ENCODE data around the gene TJP1.

The TJP1 gene
- 0.81 to 19.4 (median 3.2) reads per million in 18 experiments for total RNA-seq

DNA sequence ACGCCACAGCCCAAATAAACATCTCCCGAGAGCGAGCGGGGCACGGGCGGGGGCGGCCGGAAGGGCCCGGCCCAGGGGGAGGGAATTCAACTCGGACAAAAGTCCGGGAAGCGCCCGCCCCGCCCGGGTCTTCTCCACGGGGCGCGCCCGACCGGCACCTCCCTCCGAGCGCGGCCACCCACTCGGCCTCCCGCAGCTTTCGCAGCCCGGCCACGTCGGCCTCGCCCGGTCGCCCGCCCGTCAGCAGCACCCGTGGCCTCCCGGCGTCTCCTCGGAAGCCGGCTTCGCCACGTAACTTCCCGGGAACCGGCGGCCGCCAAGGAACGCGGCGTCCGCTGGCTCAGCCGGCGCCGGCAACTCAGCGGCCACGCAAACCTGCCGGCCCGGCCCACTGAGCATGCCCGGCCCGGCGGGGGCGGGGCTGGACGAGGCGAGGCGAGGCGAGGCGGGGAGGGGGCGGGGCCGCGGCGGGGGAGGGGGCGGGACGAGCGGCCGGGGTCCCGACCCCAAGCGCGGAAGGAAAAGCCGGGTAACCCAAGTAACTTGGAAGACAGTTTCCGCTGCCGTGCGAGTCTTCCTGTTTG, at the start of gene TJP1:
Gene TJP1 (minus strand): TSS at position 369 of the 584 bp plus-strand sequence. CDS start 440 bp downstream, outside the sequence.
- peak in 1 of 2 donors; percentile 6 for DNase-seq

DNA sequence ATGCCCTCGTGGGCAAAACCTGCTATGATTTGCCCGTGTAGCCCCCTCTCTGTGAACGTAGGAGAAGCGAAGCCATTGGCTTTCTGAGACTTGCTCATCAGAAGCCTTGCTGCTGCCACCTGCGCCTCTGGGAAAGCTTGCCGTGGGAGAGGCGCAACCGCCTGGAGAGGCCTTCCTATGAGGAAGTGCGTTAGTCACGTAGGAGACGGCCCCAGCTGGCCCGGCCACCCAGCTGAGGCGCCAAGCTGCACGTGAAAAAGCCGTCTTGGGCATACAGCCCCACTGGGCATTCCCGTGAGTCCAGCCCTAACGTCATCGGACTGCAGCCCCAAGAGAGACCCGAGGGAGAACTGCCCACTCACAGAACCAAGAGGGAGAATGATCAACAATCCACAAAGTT, 49.1 kb upstream of the TJP1 start:
- DNase-seq, result no peak

DNA sequence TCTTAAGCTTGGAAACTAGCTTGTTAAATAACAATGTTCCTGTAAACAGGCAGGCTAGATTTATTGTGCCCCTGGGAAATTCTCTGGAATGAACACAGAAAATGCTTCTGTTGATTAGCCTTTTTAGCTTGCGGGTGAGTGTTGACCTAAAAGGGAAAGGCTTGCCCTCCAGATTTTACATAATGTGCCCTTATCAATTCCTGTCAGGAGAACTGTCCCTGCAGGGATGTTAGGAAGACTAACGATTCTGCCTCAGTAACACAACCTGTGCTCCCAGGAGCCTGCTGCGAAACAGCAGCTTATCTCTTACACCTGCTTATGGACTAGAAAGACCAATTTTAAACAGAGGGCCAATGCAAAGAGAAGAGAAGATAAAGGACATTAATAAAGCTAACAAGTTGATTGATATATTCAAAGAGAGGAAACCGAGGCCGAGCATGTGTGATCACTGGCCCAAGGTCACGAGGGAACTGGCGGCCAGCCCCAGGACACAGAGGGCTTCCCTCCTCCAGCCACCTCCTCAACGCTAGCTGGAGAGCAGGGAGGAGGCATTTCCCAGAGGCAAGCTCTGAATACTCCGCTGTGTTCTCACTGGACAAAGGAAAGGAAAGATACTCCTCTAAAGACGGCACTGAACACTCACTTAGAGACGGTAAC, 48.4 kb upstream of the TJP1 start:
- DNase-seq, result no peak

DNA sequence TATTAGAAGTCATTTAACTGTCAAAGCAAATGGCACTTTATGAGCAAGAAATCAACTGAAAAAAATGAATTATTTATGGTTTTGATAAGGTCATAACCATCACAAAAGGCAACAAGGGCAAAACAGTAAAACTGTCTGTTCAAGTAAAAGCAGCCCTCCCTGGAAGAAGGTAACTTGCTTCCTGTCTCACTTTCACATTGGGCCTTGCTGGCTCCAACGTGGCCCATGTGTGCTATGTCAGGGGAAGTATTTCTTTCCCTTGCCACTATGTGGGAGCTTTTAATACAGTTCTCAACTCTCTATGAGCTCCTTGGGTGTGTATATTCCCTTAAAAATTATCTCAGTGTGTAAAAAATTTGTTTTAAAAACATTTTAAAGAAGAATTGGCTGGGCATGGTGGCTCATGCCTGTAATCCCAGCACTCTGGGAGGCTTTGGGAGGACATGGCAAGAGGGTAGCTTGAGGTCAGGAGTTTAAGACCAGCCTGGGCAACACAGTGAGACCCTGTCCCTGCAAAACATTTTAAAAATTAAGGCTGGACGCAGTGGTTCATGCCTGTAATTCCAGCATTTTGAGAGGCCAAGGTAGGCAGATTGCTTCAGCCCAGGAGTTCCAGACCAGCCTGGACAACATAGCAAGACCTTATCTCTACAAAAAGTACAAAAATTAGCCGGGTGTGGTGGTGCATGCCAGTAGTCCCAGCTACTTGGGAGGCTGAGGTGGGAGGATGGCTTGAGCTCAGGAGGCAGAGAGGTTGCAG, 45.2 kb upstream of the TJP1 start:
- no peak for DNase-seq

DNA sequence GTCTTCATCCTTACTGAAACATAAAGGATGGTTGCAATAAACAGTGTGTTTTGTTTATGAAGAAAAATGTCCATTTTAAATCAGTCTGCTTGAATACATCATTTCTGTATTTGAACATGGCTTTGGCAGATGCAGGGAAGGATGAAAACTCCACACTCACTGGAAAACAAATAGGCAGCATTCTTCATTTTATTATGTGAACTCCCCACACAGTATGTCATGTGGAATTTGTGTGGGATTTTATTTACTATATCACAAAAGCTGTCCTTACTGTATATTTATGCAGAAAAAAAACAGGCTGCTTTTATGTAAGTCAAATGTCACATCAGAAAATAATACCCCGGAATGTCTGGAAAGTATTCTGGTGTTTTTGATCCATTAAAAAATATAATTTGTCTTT, 44.1 kb upstream of the TJP1 start:
- no peak for DNase-seq

DNA sequence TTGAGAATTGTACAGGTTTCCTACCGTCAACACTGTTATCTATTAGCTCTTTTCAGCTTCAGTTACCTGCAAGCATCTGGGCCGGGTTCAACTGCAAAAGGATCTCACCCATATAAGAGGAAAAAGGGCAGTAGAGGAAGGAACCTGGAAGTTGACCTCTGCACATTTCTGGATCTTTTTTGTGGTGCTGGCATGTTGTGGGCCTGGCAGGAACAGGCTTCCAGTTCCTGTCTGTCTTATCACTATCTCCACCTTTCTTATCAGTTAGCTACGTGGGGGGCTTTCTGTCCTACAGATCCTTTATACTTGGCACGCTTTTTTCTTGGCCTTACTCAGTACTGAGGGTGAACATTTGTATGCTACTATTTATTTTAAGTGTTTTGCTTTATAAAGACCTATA, 42.2 kb upstream of the TJP1 start:
- no peak for DNase-seq

DNA sequence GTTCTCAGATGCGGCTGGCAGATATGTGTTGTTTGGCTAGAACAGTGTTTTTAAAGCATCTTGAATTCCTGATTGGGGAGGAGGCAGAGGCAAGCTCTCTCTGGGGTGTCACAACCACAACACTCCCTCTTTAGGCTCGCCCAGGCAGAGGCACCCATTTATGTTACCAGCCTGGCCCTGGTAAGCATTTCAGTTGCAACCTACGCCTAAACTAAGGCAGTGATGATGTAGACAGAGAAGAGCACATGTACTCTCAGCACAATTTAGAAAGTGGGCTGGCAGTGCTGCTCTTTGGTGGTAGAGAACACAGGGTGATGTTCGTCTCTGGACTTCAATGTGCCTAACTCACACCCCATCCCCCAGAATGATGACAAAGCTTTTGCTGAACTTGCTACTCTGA, 41.2 kb upstream of the TJP1 start:
- no peak for DNase-seq

DNA sequence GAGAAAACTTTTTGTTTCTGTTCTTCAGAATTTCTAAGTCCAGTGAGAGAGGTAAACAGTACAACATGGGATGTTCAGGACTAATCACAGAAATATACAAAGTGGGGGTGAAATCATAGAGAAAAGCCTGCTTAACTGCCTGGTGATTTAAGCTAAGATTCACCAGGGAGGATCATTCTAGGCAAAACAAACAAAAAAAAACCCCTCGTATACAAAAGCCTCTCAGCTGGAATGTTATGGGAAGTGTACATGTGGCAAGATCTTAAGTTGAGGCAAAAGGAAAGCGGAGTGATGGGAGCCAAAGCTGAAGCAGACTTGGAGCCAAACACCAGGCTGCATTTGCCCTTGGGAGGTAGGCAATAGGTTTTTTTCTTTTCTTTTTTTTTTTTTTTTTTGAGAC, 40.0 kb upstream of the TJP1 start:
- no peak for DNase-seq

DNA sequence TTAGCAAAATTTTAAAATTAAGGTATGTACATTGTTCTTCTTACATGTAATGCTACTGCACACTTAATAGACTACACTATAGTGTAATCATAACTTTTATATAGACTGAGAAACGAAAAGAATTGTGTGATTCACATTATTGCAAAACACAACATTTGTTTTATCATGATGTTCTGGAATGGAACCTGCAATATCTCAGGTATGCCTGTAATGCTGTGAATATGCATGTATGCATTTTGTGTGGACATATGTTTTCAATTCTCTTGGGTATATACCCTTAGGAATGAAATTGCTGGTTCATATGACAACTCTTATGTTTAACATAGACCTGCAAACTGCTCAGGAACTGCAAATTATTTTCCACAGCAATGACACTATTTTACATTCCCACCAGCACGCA, 38.6 kb upstream of the TJP1 start:
- no peak for DNase-seq

DNA sequence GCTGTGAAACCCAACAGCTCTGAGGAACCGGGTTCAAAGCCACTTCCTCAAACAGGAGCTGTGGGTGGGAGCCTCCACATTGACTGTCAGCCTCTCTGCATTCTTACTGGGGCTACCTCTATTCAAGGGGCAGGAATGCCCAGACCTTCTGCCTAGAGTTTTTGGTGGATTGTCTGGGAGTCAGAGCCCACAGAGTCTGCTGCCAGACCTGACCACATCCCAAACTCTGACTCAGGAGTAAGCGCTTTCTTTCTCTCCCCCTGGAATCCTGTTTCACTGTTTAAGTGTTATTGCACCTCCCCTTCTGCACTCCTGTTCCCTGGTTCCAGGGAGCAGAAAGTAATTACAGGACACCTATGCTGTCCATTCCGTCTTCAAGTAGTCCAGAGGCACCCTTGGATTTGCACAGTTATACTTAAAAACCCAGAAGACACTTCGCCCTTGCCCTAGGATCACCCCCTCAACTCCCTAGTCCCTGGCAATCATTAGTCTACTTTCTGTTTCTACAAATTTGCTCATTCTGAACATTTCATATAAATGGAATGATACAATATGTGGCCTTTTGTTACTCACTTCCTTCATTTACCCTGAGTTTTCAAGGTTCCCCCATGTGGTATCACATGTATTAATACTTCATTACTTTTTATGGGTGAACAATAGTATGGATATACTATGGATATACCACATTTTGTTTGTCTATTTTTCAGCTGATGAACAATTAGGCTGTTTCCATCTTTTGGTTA, 37.9 kb upstream of the TJP1 start:
- no peak for DNase-seq

DNA sequence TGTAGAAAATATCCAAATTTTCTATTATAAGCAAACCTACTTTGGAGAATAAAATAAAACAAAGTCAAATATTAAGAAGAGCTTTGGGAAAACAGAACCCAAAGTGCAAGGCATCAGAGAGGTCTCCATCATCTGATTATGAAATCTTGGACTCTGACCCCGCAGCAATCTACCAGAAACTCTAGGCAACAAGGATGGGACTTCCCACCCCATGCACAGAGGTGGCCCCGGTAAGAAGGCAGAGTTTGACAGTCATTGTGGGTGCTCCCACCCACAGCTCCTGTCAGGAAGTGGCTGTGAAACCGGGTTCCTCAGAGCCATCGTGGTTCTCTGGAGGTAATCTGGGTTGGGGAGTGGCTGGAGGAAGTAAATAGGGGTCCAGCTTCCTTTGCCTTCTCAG, 37.0 kb upstream of the TJP1 start:
- no peak for DNase-seq

DNA sequence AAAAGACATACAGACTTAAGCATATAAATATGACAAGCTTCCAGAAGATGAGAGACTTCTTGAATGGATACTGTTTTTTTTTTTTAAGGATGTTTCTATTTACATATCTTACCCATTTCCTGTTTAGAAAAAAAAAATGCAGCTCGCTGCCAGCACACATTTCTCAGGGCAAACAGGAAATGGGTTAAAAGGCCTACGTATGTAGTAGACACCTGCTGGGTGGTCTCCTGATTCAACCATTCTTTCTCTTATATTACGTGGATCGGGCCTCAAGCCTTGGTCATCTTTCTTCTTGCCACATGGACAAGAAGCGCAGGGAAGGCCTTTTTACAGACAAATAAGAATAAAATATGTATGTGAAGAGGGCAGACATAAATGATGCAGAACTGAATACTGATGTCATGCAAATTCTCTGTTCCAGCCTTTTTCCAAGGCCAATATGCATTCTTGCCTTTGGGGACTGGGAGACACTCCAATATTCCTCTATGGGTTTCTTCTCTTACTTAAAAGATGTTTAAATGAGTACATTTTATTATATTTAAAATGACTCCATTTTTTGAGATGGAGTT, 35.0 kb upstream of the TJP1 start:
- DNase-seq, result no peak

DNA sequence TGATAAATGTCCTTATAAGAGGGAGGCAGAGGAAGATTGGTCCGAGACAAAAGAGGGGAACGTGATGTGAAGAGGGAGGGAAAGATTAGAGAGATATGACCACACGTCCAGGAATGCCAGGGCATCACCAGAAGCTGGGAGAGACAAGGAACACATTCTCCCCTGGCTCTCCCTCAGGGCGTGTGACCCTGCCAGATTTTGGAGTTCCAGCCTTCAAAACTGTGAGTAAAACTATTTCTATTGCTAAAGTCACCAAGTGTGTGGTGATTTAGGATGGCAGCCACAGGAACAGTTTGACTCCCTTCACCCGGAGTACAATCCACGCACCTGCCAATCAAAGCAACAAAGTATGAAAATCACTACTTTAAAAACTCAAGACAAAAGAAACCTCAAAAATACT, 32.1 kb upstream of the TJP1 start:
- DNase-seq, result no peak

DNA sequence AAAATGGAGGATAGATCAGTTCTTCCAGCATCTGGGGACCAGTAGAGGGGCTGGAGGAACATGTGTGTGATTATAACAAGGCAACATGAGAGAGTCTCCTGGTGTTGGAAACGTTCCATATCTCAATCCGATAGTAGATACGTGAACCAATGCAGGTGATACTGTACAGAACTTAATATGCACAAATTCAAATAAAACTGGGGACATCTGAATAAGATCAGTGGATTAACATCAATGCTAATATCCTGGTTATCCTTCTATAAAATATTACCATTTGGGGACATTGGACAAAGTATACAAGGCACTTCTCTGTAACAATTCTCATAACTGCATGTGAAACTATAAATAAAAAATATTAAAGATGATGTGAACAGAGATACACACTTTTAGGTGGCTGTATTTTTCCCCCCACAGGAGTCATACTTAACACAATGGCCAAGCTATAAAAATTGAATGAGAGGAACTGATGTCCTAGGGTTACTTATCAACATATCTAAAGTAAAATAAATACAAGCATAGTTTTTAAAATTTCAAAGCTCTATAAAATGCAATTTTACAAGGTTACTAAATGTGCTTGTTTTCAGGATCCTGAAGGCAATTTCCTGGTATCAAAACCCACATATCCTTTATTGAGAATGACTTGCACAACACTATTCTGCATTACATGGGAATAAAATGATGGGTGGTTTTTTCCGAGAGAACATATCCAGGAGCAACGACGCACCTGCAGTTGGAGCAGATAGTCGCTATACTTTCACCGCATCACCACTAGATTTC, 31.1 kb upstream of the TJP1 start:
- DNase-seq, result no peak

DNA sequence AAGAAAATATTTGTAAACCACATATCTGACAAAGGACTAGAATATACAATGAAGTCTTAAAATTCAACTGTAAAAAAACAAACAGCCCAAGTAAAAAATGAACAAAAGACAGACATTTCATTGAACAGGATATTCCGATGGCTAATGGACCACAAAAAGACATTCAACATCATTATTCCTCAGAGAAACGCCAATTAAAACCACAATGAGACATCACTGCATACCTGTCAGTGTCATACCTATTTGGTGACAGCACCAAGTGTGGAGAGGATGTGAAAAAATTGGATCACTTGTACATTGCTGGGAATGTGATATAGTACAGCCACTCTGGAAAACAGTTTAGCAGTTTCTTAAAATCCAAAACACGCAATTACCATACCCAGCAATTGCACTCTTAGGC, 29.9 kb upstream of the TJP1 start:
- no peak for DNase-seq

DNA sequence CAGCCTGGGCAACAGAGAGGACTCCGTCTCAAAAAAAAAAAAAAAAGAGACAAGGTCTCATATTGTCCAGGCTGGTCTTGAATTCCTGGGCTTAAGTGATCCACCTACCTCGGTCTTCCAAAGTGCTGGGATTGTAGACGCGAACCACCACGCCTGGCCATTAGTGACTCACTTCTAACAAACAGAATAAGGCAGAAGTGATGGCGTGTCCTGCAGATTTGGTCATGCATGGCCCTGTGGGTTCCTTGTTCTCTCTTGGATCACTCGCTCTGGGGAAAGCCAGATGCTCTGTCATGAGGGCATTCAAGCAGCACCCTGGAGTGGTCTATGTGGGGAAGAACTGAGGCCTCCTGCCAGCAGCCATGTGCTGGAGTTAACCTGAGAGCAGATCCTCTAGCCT, 27.4 kb upstream of the TJP1 start:
- no peak for DNase-seq

DNA sequence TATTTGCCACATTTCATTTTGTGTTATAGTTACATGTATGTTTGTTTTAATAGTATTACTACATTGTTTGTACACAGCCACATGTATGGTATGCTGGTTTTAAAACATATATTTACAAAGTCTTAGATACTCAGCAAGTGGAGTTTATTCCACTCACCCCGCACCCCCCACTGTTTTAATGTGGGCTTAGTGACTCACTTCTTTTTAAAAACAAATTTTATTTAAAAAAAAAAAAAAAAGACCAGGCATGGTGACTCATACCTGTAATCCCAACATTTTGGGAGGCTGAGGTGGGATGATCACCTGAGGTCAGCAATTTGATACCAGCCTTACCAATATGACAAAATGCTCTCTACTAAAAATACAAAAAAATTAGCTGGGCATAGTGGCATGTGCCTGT, 26.9 kb upstream of the TJP1 start:
- DNase-seq, result no peak

DNA sequence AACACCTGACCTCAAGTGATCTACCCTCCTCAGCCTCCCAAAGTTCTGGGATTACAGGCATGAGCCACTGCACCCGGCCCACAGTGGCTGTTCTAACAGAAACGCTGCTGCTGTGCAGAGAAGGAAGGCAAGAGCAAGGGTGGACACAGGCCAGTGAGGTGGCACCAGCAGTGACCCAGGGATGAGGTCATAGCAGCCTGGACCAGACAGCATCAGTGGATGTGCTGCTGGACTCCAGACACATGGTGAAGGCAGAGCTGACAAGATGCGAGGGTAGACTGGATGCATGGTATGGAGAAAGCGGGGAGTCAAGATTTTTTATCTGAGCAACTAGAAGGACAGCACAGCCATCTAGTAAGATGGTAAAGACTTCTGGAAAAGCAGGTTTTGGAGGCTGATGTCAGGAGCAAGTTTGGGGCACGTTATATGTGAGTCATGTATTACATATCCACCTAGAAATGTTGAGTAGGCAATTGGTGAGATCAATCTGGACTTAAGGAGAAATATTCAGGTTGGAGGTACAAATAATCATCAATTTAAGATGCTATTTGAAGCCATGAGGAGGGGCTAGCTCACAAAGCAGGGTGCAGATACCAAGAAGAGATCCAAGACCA, 22.1 kb upstream of the TJP1 start:
- no peak for DNase-seq

DNA sequence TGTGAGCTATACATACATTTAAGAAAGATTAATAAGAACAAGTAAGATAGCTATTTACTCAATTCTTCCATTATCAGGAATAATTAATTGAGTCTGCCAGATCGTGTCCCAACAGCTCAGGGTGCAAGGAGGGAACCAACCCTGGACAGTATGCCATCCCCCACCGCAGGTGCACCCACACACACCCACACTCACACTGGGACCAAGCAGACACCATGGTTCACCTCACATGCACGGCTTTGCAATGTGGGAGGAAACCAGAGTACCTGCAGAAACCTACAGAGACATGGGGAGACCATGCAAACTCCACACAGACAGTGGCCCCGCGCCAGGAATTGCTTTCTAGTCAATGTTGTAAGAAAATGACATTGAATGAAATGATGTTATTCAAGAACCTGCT, 20.0 kb upstream of the TJP1 start:
- no peak for DNase-seq

DNA sequence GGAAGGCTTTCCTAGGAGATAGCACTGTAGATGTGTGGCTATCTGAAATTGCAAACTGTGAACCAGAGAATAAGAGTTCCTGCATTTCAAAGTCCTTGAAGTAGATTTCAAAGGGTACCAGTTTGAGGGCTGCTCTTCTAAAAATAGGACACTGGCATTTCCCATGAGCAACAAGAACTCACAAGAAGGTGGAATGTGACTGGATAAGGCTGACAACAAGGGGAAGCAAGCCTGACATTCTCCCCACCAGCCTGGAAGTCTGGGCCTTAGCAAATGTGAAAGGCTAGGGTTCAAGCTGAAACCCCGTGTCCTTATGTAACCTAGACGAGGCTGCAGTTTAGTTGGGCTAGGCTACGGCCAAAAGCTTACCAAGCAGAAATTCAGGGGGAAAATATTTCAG, 18.7 kb upstream of the TJP1 start:
- DNase-seq, result no peak

DNA sequence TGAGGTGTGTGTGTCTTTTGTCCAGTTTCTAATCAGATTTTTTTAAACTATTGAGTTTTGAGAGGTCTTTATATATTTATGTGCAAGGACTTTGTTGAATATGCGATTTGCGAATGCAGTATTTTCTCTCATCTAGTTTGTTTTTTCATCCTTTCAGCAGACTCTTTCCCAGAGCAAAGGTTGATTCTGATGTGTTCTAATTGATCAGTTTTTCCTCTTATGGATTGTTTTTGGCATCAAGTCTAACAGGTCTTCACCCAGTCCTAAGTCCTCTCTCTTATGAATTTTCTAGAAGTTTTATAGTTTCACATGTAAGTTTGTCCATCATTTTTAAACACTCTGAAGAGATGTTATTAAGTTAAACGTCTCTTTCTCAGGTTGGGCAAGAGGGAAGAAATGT, 17.8 kb upstream of the TJP1 start:
- no peak for DNase-seq
